GM18508 (cell line): ENCODE data around the gene TAF4B.
"Not testable (repeated sequence)": the region's sequence is repeated elsewhere in the genome, so short reads cannot be mapped to it uniquely, and the experiment has no call there.

Experiments used
- ATAC-seq: cut with Tn5 transposase; IDR thresholded peaks from one replicate; pipeline ENCODE4 v1.9.1; 2021; ENCODE audit warnings: moderate number of reproducible peaks; ENCODE audit not compliant: insufficient read depth, unreplicated experiment

TAF4B gene, protein sequence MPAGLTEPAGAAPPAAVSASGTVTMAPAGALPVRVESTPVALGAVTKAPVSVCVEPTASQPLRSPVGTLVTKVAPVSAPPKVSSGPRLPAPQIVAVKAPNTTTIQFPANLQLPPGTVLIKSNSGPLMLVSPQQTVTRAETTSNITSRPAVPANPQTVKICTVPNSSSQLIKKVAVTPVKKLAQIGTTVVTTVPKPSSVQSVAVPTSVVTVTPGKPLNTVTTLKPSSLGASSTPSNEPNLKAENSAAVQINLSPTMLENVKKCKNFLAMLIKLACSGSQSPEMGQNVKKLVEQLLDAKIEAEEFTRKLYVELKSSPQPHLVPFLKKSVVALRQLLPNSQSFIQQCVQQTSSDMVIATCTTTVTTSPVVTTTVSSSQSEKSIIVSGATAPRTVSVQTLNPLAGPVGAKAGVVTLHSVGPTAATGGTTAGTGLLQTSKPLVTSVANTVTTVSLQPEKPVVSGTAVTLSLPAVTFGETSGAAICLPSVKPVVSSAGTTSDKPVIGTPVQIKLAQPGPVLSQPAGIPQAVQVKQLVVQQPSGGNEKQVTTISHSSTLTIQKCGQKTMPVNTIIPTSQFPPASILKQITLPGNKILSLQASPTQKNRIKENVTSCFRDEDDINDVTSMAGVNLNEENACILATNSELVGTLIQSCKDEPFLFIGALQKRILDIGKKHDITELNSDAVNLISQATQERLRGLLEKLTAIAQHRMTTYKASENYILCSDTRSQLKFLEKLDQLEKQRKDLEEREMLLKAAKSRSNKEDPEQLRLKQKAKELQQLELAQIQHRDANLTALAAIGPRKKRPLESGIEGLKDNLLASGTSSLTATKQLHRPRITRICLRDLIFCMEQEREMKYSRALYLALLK

DNA sequence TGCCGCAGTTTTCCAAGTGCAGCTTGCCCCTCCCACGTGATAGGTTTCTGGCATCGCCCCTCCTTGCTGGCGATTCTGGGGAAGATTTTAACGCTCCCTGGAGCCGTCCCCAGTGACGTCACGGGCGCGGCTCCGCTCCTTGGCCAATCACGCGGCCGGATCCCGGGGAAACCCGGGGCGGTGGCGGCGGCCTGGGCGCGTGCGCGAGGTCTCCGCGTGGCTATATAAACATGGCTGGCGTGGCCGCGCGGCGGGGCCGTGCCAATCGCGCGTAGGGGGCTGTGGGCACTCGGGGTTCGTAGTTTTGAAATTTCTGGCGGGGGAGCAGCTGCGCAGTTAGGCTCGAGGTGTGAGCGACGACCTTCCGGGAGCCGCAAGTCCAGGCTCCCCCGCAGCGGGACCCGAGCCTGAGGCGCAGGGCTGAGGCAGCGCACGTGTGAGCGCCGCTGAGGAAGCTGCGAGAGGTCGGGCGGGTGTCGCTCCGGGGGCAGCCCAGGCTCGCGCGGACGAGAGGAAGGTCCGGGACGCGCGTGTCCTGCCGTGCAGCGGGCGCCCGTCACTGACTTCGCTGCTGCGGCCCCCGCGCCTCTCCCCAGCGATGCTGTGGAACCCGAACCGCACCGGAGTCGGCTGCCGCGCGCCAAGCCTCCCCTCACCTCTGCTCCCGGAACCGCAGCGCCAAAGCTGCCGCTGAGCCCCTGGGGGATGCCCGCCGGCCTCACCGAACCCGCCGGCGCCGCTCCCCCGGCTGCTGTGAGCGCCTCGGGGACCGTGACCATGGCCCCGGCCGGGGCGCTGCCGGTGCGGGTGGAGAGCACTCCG is at the start of gene TAF4B:
Gene TAF4B (plus strand): TSS at position 217 of the 822 bp plus-strand sequence. CDS start 489 bp downstream, at position 706.
- peak; percentile 62 for ATAC-seq

DNA sequence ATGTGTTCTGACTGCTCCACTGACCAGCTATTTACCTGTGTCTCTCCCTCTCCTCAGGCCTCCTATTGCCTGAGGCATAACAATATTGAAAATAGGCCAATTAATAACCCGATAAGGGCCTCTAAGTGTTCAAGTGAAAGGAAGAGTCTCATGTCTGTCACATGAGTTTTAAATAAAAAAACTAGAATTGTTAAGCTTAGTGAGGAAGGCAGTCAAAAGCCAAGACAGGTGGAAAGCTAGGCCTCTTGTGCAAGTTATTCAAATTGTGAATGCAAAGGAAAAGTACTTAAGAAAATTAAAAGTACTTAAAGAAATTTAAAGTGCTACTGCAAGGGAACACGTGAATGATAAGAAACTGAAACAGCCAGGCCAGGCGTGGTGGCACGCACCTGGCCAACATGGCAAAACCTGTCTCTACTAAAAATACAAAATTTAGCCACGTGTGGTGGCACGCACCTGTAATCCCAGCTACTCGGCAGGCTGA is 44.9 kb upstream of the TAF4B start:
- no peak for ATAC-seq

DNA sequence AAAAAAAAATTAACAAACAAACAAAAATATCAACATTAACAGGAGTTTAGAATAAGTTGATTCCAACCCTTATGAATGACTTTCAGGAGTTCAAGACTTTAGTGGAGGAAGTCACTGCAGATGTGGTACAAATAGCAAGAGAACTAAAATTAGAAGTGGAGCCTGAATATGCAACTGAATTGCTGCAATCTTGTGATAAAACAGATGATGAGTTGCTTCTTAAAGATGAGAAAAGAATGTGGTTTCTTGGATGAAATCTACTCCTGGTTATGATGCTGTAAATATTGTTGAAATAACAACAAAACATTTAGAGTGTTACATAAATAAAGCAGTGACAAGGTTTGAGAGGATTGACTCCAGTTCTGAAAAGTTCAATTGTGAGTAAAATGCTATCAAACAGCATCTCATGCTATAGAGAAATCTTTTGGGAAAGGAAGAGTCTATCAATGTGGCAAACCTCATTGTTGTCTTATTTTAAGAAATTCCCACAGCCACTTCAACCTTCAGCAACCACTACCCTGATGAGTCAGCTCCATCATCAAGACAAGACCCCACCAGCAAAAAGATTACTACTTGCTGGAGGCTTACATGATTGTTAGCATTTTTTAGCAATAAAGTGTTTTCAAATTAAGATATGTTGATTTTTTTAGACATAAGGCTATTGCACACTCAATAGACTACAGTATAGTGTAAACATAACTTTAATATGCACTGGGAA is 42.7 kb upstream of the TAF4B start:
- no peak for ATAC-seq

DNA sequence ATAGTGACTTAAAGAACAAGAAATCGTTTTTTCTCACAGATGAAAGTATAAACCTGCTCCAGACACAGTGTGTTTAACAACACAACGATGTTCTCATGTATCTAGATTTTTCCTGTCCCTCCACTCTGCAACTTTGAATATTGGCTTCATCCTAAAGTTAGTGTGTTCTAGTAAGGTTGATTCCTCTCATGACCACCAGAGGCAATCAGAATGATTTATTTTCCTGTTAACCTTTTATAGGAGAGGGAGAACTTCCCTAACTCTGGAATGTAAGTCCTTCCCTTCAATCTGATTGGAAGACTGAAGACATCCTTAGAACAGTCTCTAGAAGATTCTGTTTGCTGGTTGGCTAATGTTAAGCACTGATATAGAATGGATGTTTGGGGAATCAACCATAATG is 41.0 kb upstream of the TAF4B start:
- ATAC-seq, result no peak

DNA sequence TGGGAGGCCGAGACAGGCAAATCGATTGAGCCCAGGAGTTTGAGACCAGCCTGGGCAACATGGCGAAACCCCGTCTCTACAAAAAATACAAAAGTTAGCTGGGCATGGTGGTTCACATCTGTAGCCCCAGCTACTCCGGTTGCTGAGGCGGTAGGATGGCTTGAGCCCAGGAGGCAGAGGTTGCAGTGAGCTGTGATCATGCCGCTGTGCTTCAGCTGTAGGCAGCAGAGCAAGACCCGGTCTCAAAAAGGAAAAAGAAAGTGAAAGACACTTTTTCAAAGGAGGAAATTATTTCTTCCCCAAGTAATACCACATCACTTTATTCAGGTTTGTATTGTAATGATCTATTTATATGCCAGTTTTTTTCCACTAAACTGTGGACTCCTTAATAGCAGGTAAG is 35.7 kb upstream of the TAF4B start:
- ATAC-seq, result peak; percentile 86

DNA sequence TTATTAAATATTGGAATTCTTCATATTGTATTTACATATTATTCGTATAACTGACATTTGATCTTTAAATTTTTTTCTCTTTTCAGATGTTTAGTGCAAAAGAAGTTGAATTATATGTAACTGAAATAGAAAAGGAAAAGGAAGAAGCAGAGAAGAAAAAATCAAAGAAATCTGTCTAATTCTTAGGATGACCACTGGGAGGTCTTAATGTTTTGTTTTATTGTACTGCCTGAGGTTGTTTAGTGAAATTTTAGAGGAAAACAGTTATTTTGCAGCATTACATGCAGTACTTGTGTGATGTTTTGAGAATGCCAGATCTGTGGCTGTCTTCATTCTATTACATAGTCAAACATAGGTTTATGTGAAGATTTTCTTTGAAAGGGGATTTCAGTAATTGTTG is 34.0 kb upstream of the TAF4B start:
- ATAC-seq, result no peak

DNA sequence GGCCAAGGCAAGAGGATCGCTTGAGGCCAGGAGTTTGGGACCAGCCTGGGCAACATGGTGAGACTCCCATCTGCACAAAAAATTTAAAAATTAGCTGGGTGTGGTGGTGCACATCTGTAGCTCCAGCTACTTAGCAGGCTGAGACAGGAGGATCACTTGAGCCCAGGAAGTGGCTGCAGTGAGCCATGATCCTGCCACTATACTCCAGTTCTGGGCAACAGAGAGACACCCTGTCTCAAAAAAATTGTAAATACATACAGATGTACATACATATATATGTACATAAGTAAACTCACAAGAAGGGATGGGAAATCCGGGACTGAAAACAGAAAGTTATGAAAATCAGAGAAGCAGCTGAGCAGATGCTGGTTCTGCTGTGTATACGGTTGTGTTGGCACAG is 29.6 kb upstream of the TAF4B start:
- ATAC-seq, result no peak

DNA sequence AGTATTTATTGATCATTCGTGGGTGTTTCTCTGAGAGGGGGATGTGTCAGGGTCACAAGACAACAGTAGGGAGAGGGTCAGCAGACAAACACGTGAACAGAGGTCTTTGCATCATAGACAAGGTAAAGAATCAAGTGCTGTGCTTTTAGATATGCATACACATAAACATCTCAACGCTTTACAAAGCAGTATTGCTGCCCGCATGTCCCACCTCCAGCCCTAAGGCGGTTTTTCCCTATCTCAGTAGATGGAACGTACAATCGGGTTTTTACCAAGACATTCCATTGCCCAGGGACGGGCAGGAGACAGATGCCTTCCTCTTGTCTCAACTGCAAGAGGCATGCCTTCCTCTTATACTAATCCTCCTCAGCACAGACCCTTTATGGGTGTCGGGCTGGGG is 24.2 kb upstream of the TAF4B start:
- not testable (repeated sequence) for ATAC-seq

DNA sequence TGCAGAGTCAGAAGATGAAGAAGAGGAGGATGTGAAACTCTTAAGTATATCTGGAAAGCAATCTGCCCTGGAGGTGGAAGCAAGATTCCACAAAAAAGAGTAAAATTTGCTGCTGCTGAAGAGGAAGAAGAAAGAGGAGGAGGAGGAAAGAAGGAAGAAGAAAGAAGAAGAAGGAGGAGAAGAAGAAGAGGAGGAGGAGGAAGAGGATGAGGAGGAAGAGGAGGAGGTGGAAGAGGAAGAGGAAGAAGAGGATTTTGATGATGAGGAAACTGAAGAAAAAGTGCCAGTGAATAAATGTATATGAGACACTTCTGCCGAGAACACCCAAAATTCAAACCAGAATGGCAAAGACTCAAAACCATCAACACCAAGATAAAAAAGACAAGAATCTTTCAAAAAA is 20.9 kb upstream of the TAF4B start:
- no peak for ATAC-seq

DNA sequence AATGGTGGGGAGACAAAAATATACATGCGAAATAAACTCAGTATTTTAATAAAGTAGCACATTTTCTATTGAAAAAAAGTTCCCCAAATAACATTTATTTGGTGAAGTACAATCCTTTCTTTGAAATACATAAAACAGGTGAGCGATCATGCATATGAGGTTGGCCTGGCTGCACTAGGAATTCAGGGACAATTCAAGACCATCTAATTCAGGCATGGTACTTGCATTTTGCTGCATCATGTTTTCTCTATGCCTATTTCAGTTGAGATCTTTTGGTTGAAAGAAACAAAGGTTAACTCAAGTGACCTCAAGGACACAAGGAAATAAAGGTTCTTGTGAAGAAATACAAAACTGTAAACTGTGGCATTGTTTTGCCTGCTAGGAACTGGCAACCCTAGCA is 19.8 kb upstream of the TAF4B start:
- no peak for ATAC-seq

DNA sequence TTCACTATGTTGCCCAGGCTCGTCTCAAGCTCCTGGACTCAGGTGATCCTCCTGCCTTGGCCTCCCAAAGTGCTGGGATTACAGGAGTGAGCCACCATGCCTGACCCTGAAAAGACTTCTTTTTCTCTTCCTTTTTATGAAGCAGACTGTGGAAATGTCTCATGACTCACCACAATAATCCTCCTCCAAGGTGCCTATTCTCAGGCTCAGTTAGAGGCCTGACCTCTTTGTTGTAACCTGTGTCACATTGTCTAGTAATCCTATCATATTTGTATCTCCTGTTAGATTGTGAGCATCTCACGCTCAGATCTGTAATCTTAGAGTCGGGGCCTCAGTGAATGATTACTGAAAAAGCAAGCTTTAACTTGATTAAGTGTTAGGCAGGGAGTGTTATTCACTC is 18.3 kb upstream of the TAF4B start:
- ATAC-seq, result no peak

DNA sequence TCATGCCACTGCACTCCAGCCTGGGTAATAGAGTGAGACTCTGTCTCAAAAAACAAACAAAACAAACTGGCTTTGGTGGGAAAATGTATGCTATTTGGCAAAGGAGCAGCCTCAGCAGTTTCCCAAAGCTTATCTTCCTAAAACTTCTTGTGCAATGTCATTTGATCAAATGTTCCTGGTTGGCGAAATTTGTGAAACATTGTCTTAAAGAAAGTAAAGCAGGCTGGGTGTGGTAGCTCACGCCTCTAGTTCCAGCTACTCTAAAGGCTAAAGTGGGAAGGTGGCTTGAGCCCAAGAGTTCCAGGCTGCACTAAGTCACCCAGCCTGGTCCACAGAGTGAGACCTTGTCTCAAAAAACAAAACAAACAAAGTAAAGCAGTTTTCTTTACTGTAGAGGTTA is 17.3 kb upstream of the TAF4B start:
- ATAC-seq, result no peak

DNA sequence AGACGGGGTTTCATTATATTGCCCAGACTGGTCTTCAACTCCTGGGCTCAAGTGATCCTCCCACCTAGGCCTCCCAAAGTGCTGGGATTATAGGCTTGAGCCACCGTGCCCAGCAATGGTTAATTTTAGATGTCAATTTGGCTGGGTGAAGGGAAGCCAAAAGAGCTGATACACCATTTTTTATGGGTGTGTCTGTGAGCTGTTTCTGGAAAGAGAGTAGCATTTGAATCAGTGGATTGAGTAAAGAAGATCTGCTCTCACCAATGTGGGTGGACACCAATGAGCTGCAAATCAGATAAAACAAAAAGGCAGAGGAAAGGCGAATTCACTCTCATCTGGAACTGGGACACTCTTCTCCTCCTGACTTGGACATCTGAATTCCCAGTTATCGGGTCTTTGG is 16.1 kb upstream of the TAF4B start:
- no peak for ATAC-seq

DNA sequence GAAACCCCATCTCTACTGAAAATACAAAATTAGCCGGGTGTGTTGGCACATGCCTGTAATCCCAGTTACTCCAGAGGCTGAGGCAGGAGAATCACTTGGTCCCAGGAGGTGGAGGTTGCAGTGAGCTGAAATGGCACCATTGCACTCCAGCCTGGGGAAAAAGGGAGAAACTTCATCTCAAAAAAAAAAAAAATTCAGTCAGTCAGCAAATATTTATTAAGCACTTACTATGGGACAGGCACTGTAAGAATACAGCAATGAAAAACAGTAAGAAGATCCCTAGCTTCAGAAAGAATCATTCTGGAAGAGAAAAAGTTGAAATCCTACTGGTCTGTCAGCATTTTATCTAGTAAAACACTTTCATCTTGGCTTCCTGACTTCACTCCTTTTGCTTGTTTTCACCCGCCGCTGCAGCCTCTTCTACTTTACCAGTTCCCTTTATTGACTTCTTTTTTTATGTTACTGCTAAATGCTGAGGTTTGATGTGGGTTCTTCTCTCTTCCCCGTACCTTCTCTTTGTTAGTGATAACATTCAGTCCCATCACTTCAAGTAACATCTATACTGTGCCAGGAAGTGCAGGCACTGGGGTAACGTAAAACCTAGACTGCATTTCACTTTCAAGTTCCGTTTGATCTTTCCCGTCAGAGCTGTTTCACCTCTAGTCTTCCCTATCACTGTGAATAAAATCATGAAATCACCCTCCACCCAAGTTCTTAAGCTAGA is 10.8 kb upstream of the TAF4B start:
- peak; percentile 93 for ATAC-seq

DNA sequence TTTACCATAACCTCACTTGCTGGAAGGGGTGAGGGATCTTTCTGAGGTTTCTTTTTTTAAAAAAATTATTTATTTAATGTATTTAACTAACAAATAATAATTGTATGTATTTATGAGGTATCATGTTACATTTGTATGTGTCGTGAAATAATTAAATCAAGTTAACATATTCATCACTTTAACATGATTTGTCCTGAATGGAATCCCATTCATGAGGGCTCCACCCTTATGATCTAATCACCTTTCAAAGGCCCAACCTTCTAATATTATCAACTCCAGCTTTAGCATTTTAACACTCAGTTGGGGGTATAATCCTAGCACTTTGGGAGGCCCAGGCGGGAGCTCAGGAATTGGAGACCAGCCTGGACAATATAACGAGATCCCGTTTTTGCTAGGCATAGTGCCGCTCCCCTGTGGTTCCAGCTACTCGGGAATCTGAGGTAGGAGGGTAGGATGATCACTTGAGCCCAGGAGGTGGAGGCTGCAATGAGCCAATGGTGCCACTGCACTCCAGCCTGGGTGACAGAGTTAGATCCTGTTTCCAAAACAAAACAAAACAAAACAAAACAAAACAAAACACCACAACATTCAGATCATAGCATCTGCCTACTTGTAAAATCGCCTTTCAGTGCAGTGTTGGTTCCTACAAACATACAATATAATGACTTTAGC is 1.1 kb upstream of the TAF4B start:
- ATAC-seq, result no peak

DNA sequence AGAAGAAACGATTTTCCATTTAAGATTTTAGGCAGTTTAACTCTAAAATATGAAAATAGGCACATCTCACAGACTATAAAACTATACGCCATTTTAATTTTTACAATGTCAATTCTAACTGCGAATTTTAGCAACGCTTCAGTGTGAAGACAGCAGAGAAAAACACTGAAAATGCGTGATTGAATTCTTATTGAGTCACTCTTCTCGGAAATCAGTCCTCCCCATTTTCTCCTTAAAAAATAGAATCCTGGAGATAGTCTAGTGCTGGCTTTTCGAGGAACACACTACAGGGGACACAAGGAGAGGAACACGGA is 373 bp upstream of the TAF4B start:
- no peak for ATAC-seq

DNA sequence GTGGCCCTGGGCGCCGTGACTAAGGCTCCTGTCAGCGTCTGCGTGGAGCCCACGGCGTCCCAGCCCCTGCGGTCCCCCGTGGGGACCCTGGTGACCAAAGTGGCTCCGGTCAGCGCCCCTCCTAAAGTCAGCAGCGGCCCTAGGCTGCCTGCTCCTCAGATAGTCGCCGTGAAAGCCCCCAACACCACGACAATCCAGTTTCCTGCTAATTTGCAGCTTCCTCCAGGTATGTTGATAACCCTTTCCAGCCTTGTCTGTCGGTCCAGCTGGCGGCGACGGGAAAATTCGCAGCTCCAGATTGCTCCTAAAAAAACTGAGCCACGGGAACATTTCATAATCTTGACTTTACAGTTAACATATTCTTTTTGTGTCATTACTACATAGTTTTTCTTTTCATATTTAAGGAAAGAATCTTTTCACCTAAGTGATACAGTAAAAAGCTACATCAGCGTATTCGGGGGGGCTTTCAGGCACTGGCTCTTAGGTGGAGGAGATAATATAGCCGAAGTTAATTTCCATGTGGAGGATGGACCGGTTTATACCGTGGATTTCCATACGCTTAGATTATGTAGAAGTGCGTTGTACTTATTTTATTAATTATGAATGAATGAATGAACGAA is 916 bp downstream of the TAF4B start:
- ATAC-seq, result no peak

DNA sequence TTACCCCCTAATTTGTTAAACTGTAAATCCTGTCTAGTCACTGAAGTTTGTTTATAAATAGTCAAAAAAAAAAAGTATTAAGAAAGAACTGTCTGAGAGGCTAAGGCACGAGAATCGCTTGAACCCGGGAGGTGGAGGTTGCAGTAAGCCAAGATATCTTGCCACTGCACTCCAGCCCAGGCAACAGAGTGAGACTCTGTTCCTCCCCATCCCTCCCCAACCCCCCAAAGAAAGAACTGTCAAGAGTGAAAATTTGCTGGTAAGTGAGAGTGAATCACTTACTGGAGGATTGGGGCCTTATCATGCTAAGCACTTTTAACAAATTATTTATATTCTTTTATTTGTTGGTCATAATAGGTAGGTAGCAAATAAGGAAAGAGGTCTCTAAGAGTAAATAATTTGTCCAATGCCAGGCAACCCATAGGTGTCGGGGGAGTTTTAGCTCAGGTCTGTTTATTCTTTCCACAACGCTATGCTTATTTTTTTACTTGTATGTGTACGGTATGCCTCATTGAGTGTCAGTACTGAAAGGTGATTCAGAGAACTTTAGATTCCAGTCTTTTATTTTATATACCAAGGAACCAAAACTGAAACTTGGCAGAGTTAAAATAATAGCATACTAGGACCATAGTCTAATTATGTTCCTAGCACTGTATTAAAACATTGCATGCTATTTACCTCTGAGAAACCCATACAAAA is 2.5 kb downstream of the TAF4B start:
- ATAC-seq, result no peak
